Measurements from ENCODE around the gene RPLP2. TPM values are rescaled to one million over a fixed set of nuclear protein-coding genes. Genes with fewer than 3 reads are reported as not detected.

RPLP2 gene
- polyA plus RNA-seq, 1 of the 3 experiments (the other 2 are of a cell fraction): 799 TPM

DNA sequence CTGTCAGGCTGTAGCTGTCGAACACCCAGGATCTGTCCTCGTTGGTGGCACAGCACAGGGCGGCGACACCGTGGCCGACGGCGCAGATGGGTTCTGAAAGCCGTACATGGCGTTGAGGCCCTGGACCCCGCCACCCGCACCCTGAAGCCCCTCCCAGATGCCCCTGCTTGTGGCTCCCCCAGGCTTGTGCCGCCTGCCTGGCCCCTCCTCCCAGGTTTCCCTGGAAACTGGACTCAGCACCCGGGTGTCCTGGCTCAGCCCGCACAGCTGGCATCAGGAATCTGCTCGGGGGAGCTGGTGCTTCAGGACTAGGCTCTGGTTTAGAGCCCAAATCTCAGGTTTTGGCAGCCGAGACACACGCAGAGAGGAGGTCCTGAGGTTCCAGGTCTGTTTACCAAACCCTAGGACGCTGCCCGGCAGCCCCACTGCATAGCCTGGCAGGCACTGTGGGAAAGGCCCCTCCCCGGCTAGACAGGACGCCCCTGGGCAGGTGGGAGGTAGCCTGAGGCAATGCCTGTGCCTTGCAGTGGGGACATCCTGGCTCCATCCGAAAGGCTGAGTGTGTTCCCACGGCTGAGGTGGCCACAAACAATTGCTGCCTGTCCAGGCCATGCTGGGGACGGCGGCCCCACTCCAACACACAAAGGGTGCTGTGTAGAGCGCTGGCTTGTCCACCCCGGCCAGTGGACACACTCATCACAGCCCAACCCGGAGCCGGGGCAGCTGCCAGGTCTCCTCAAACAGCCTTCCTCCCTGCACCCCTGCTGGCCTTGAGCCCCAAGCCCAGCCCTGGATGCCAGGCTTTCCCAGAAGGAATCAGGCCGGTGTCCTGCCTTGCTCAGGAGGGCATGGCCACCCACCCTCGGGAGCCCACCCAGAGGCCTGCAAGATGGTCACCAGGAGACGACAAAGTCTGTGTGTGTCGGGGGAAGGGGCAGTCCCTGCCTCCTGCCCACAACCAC lies 37.1 kb upstream of the RPLP2 start:
- no peak overlapping the region for H3K4me3 ChIP-seq (ENCODE audit: low read depth in 2 of 2, low read length in 1 of 2)
- CTCF ChIA-PET: no interaction called here
- DNase-seq: no peak
- no peaks in the 10 kb centered on the region for H3K9me2 ChIP-seq
- peaks cover under 1 to 46% of the 10 kb centered on the region in 2 experiments for H3K36me3 ChIP-seq (replicated peaks in 1 of 2; ENCODE audit: control insufficient read depth in 1 of 2, insufficient read depth in 2 of 2, low read length in 1 of 2)
- POLR2A ChIA-PET: interaction anchor here (1.3 kb wide), 1 partner anchor 15 kb away, joined by 3 read pairs; no protein-coding TSS in a partner anchor
- H4K20me1 ChIP-seq (ENCODE audit: insufficient read depth): peaks cover 44% of the 10 kb centered on the region
- no peak for TF ChIP-seq GABPA (IDR thresholded peaks at IDR 0.05; ENCODE audit: low read depth)
- TF ChIP-seq JUND (IDR thresholded peaks at IDR 0.05): no peak
- TF ChIP-seq RFX5 (IDR thresholded peaks at IDR 0.05; ENCODE audit: low read length): no peak
- TF ChIP-seq FOXJ3 (CRISPR knock-in tag; IDR thresholded peaks at IDR 0.05): no peak
- no peak for TF ChIP-seq RCOR1 (IDR thresholded peaks at IDR 0.05; ENCODE audit: low read length)
- TF ChIP-seq, protein P1, sequence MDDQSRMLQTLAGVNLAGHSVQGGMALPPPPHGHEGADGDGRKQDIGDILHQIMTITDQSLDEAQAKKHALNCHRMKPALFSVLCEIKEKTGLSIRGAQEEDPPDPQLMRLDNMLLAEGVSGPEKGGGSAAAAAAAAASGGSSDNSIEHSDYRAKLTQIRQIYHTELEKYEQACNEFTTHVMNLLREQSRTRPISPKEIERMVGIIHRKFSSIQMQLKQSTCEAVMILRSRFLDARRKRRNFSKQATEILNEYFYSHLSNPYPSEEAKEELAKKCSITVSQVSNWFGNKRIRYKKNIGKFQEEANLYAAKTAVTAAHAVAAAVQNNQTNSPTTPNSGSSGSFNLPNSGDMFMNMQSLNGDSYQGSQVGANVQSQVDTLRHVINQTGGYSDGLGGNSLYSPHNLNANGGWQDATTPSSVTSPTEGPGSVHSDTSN (IDR thresholded peaks at IDR 0.05): no peak
- TF ChIP-seq NRF1 (IDR thresholded peaks at IDR 0.05; ENCODE audit: low read depth, low read length): no peak
- TF ChIP-seq, protein P2, sequence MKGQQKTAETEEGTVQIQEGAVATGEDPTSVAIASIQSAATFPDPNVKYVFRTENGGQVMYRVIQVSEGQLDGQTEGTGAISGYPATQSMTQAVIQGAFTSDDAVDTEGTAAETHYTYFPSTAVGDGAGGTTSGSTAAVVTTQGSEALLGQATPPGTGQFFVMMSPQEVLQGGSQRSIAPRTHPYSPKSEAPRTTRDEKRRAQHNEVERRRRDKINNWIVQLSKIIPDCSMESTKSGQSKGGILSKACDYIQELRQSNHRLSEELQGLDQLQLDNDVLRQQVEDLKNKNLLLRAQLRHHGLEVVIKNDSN (IDR thresholded peaks at IDR 0.05; ENCODE audit: borderline replicate concordance, low read depth): no peak
- TF ChIP-seq SIN3A (IDR thresholded peaks at IDR 0.05; ENCODE audit: borderline replicate concordance, low read depth, low read length): no peak
- TF ChIP-seq TEAD4 (IDR thresholded peaks at IDR 0.05; ENCODE audit: borderline replicate concordance, insufficient read depth): no peak
- no peak for TF ChIP-seq MEF2A (IDR thresholded peaks at IDR 0.05; ENCODE audit: borderline replicate concordance, low read depth)
- TF ChIP-seq FOXM1 (IDR thresholded peaks at IDR 0.05; ENCODE audit: low read depth): no peak
- no peak for TF ChIP-seq SMC3 (IDR thresholded peaks at IDR 0.05; ENCODE audit: low read depth, low read length)
- no peak for TF ChIP-seq YY1 (IDR thresholded peaks at IDR 0.05; ENCODE audit: low read depth)
- no peak for TF ChIP-seq EZH2phosphoT487 (IDR thresholded peaks at IDR 0.05; ENCODE audit: borderline replicate concordance, low read depth)
- TF ChIP-seq, protein P3, sequence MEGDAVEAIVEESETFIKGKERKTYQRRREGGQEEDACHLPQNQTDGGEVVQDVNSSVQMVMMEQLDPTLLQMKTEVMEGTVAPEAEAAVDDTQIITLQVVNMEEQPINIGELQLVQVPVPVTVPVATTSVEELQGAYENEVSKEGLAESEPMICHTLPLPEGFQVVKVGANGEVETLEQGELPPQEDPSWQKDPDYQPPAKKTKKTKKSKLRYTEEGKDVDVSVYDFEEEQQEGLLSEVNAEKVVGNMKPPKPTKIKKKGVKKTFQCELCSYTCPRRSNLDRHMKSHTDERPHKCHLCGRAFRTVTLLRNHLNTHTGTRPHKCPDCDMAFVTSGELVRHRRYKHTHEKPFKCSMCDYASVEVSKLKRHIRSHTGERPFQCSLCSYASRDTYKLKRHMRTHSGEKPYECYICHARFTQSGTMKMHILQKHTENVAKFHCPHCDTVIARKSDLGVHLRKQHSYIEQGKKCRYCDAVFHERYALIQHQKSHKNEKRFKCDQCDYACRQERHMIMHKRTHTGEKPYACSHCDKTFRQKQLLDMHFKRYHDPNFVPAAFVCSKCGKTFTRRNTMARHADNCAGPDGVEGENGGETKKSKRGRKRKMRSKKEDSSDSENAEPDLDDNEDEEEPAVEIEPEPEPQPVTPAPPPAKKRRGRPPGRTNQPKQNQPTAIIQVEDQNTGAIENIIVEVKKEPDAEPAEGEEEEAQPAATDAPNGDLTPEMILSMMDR (IDR thresholded peaks at IDR 0.05): no peak
- TF ChIP-seq RAD21 (IDR thresholded peaks at IDR 0.05; ENCODE audit: low read length): no peak
- TF ChIP-seq EP300 (IDR thresholded peaks at IDR 0.05; ENCODE audit: borderline replicate concordance in 1 of 2, low read depth in 1 of 2, low read length in 1 of 2): no peak
- no peaks in the 10 kb centered on the region for H3F3A ChIP-seq (replicated peaks; ENCODE audit: insufficient read depth)
- H3K4me2 ChIP-seq: no peak overlapping the region
- no peak overlapping the region for H2AFZ ChIP-seq (ENCODE audit: low read depth)
- no peaks in the 10 kb centered on the region for H3K27me3 ChIP-seq (ENCODE audit: insufficient read depth)
- H3K79me2 ChIP-seq (ENCODE audit: insufficient read depth): peaks cover 62% of the 10 kb centered on the region
- no peaks in the 10 kb centered on the region for H3K9me3 ChIP-seq
- WGBS (ENCODE audit: low lambda C conversion rate): 83% methylated on average over 16 of the region's 34 CpGs
- no peak overlapping the region; a peak in 1 of 4 replicates for H3K27ac ChIP-seq (ENCODE audit: low read depth in 2 of 2, low read length in 1 of 2)
- H3K9ac ChIP-seq: no peak overlapping the region
- H3K4me1 ChIP-seq (ENCODE audit: control insufficient read depth in 1 of 2, insufficient read depth in 2 of 2, low read depth in 1 of 2, low read length in 1 of 2): peaks cover 11 to 13% of the 10 kb centered on the region in 2 experiments; a peak in 2 of 4 replicates
